Hematopoietic multipotent progenitor cell treated with erythropoietin and hydrocortisone succinate and interleukin-3 and kit ligand, for 17 days (in vitro differentiated cells): ENCODE data around the gene EIF5AL1.
"Not testable (repeated sequence)": the region's sequence is repeated elsewhere in the genome, so short reads cannot be mapped to it uniquely, and the experiment has no call there.

Experiments used
- DNase-seq: peaks from one replicate; pipeline ENCODE4 v3.0.0-alpha.2; 2015; ENCODE audit warnings: low spot score

The EIF5AL1 gene

GRCh38 chr10:79509306-79509933, 2.9 kb upstream of the EIF5AL1 start:
- not testable (repeated sequence) for DNase-seq

GRCh38 chr10:79509934-79510508, 2.3 kb upstream of the EIF5AL1 start:
- DNase-seq: not testable (repeated sequence)

DNA sequence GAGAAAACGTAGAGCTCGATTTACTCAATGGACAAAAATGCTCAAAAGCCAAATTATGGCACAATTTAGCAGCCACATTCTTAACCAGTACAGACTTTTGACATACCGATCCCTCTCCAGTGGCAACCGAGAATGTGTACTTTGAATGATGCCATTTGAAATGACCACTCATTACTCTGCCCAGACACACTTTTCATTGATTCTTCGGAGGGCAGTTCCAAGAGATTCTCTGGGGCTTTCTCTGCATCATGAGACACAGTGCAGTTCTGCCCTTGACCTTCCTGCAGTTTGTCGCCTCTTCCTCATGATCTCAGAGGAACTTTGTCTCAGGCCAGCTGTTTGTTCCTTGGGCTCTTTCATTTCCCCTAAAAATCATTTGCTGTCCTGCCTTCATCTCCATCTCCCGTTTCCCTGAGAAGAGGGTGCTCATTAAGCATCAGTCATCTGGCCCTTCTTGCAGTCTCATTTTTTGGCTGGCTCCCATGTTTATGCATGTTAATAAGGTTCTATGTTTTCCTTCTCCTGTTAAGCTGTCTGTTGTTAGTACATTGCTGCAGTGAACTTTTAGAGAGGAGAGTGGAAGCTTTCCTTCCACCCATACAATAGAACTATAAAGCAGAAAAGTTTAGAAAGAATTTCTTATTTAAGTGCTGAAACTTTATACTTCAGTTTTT, 4.3 kb downstream of the EIF5AL1 start:
- not testable (repeated sequence) for DNase-seq

DNA sequence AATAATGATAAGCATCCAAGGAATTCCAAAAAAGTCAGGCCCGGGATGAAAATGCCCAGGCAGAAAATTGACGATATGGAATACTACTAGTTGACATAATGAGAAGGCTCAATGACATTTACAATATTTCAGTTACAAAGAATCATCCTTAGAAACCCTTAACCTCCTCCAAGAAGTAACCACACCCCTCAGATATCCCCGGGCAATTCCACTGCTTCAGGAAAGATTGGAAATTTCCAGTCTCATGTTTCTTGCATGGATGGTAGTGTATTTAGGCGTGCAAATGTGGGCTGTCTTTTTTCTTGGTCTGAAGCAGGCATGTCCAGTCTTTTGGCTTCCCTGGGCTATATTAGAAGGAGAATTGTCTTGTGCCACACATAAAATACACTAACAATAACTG, 5.2 kb downstream of the EIF5AL1 start:
- DNase-seq: not testable (repeated sequence)

DNA sequence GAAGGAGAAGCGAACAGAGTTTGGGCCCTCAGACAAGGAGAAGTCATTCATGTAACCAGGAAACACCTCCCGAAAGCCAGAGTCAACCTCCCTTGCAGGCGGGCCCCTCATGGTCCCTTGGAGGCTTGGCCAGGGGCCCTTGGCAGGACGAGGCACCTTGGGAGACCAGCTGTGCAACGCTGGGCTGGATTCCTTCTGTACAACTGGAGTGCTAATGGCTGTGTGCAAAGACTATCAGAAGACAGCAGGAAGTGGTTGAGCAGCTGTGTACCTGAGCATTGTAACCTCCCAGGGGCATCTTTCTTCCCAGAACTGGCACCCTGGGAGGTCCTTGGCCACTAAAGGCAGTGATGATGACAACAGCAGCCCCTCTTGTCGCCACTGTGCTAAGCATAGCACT, 9.4 kb downstream of the EIF5AL1 start:
- DNase-seq: not testable (repeated sequence)

DNA sequence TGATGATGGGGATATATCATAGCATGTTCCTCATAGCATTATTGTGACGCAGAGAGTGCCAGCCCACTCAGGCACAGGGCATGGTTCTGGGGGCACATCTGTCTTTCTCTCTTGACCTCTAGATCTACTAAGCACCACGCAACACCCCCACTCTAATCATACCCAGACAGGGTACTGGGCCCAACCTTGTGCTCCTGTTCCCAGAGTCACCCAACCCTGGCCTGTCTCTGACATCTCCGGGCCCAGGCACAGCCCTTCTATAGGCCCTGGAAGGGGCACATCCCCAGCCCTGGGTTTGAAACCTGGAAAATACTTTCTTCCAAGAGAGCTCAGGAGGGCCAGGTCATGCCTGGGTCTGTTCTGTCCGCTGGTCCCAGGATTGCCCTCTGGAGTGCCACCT, 10.1 kb downstream of the EIF5AL1 start:
- not testable (repeated sequence) for DNase-seq

DNA sequence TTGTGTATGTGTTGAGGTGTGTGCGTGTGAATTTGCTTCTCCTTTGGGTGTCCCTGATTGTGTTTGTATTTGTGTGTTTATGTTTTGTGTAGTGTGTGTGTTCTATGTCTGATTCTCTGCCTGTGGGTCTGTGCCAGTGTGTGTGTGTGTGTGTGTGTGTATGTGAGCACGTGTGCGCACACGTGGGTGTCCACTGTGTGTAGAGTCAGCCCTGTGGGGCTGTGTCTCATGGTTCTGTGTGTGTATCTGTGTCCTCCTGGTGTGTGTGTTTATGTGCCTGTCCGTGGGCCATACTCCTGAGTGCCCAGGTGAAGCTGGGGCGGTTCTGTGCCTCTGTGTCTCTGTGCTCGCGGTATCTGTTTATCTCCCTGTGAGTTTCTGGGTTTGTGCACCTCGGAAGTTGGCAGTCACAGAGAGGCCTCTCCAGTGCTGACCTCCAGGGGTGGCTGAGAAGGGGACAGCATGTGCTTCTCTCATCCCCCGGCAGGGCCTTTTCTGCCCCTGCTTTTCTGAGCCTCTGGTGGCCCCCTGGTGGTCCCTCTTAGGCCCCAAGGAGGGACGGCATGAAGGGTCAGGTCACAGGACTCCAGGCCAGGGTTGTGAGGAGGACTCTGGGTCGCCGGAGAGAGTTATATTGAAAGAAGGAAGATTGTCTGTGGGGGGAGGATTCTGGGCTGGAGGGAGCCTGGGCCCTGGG, 11.0 kb downstream of the EIF5AL1 start:
- not testable (repeated sequence) for DNase-seq

DNA sequence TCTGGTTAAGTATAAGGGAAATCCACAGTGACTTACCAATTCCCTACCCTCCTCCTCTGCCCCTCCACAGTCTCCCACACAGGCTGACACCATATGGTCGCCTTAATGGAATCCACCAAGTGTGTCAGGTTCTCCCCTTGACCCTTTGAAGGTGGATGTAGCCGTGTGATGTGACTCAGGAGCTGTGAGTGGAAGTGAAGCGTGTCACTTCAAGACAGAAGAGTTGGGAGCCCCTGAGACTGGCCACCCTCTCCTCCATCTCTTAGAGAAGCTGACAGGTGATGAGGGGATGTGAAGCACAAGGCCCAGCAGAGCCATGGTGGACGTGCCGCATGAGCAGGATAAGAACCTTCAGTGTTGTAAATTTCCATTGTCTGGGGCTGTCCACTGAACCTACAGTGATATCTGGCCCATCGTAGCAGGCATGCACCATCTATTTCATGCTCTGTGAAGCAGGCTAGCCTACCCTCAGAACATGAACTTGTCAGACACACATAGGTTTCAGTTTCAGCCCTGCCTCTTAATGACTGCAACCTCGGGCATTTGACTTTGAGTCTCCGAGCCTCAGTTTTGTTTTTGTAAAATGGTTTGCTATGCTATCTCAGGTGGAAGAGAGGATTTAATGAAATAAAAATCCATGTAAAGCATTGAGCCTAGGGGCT, 12.8 kb downstream of the EIF5AL1 start:
- not testable (repeated sequence) for DNase-seq

- not testable (repeated sequence) for DNase-seq
Measured at GRCh38 chr10:79528261-79528660, 15.9 kb downstream of the EIF5AL1 start.

GRCh38 chr10:79533142-79533902, 21.0 kb downstream of the EIF5AL1 start:
- DNase-seq: not testable (repeated sequence)

DNA sequence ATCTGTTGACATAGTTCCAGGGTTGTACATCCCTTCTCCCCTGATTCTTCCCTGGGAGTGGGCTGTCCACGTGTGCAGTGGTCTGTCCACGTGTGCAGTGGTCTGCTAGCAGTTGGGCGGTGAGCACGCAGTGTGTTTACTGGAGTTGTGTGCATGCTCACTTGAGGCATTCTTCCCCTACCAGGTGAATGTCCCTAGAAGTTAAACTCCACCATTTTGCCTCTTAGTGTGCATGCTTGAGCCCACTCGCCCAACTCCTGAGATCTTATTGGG, 21.5 kb downstream of the EIF5AL1 start:
- not testable (repeated sequence) for DNase-seq

GRCh38 chr10:79538311-79538710, 26.0 kb downstream of the EIF5AL1 start:
- DNase-seq: not testable (repeated sequence)

- DNase-seq: not testable (repeated sequence)
Measured at GRCh38 chr10:79540930-79541329, 28.6 kb downstream of the EIF5AL1 start.

DNA sequence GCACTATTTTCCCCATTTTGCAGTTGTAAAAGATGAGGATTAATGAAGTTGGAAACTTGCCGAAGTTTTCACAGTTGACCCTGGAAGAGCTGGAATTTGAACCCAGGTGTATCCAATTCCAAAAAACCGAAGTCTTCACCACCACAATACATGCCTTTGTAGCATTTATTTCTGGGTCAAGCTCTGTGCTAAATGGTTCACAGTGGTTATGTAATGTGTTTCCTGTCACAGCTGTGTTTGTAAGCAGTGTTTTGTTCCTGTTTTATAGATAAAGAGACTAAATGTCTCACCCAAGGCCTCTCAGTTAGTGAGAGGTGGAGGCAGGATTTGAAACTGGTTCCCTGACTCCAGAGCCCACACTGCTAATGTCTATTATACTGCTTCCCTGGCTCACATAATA, 30.3 kb downstream of the EIF5AL1 start:
- no peak for DNase-seq

GRCh38 chr10:79544408-79544807, 32.1 kb downstream of the EIF5AL1 start:
- not testable (repeated sequence) for DNase-seq

DNA sequence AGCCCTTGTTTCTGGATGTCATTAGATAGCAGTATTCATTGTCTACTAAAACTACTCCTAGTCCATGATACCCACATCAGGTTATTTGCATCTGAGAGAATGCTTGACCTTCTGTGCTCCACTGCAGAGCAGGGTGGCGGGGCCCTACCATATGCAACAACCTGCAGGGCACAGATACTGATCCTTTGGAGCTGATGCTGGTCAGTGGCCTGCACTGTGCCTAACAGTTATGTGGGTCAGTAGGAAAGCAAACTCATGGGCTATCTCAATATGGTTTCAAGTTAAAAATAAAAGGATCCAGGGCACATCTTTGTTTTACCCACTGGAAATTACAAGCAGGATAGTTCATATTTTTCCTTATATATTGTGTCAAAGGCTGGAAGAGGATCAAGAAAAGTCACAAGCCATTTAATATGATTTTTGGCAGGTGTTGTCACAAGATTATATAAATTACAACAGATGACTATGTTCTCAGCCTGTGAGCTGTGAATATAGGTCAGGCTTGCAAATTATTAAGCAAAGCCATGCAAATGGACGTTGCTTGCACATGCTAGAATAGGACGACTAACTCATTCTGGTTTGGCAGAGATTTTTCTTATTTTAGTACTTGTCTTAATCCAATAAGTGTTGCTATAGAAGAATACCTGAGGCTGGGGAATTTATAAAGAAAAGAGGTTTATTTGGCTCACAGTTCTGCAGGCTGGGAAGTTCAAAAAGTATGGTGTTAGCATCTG, 32.8 kb downstream of the EIF5AL1 start:
- not testable (repeated sequence) for DNase-seq

DNA sequence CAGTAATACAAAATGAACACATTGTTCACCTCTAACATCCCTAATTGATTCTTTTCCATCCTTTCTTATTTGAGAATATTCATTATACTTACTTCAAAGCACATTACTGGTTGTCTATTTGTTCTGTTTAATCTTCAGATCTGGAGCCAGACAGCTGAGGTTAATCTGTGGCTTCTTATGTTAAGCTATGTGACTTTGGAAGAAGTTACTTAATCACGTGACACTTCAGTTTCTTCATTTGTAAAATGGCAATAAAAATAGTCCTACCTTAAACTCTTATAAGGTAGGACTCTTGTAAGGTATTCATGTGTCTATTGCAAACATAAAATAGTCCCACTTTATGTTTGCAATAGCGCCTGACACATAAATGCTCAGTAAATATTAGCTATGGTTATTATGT, 34.8 kb downstream of the EIF5AL1 start:
- not testable (repeated sequence) for DNase-seq

- no peak for DNase-seq
Measured at GRCh38 chr10:79547973-79548372, 35.6 kb downstream of the EIF5AL1 start.

DNA sequence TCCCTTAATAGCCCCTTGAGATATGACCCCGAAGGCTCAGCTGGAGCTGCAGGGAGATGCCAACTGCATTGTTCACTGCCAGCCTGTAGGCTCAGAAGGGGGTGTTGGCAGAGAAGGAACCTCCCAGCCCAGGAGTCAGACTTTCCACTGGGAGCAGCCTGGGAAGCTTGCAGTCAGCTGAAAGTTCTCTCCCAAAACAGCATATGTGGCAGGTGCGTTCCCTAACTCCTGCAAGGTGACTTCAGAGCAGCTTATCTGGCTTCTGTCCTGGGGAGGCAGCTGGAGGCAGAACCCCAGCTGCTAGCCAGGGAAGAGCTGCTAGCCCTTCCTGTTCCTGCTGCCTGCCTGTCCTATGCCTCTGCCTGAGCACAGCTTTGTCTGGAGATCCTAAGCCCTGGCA, 39.8 kb downstream of the EIF5AL1 start:
- no peak for DNase-seq

- DNase-seq: no peak
Measured at GRCh38 chr10:79555354-79556309, 43.3 kb downstream of the EIF5AL1 start.
